ENCODE data around the gene EVL.

The EVL gene

GRCh38 chr14:100109594-100109955 is 44.4 kb downstream of the EVL start:
- DNase-seq (ENCODE audit: insufficient read length, low spot score) = no peak

GRCh38 chr14:100110816-100111215 is 45.6 kb downstream of the EVL start:
- no peak for DNase-seq (ENCODE audit: insufficient read length, low spot score)
- no peak for FAIRE-seq
- TF ChIP-seq, protein P1, sequence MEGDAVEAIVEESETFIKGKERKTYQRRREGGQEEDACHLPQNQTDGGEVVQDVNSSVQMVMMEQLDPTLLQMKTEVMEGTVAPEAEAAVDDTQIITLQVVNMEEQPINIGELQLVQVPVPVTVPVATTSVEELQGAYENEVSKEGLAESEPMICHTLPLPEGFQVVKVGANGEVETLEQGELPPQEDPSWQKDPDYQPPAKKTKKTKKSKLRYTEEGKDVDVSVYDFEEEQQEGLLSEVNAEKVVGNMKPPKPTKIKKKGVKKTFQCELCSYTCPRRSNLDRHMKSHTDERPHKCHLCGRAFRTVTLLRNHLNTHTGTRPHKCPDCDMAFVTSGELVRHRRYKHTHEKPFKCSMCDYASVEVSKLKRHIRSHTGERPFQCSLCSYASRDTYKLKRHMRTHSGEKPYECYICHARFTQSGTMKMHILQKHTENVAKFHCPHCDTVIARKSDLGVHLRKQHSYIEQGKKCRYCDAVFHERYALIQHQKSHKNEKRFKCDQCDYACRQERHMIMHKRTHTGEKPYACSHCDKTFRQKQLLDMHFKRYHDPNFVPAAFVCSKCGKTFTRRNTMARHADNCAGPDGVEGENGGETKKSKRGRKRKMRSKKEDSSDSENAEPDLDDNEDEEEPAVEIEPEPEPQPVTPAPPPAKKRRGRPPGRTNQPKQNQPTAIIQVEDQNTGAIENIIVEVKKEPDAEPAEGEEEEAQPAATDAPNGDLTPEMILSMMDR (IDR thresholded peaks at IDR 0.05; ENCODE audit: insufficient read depth, missing control alignments) = no peak

More at GRCh38 chr14:100109594-100109955, 44.4 kb downstream of the EVL start:
- TF ChIP-seq, protein P1 (IDR thresholded peaks at IDR 0.05; ENCODE audit: insufficient read depth, missing control alignments) = no peak
- no peak for FAIRE-seq

DNA sequence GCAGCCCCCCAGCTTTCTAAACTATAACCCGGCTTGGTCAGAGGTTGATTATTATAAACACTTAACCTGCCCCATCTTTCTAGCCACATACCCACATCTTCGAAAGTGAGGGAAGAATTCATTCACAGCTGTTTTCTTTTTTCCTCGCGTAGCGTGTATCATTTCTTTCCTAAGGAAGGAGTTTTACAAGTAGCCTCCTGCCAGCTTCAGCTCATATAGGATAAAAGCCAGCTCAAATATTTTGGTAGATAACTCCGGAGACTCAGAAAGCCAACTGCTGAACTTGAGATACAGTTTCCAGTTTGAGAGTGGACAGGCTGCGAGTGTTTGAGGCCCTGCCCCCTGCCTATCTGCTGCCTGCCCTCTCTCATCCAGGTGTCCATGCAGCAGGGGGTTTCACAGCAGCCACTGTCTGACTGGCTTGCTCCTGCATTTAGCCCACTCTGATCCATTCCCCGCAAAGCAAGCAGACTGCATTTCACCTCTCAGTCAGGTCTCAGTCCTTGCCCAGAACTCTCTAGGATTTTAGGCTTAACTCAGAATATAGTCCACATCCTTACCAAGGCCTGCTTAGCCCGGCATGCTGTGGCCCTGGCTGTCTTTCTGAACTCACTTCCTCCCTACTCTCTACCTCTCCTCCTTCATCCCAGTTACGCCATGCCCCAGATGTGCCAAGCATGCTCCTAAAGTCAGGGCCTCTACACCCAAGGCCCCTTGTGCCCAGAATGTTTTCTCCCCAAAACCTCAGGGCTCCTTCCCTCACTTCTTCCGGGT is 46.9 kb downstream of the EVL start:
- FAIRE-seq = no peak
- DNase-seq (ENCODE audit: insufficient read length, low spot score) = no peak
- TF ChIP-seq, protein P1 (IDR thresholded peaks at IDR 0.05; ENCODE audit: insufficient read depth, missing control alignments) = no peak

GRCh38 chr14:100114109-100114765 is 49.0 kb downstream of the EVL start:
- DNase-seq (ENCODE audit: insufficient read length, low spot score) (no peak), FAIRE-seq (no peak)
- TF ChIP-seq, protein P1 (IDR thresholded peaks at IDR 0.05; ENCODE audit: insufficient read depth, missing control alignments) = no peak

DNA sequence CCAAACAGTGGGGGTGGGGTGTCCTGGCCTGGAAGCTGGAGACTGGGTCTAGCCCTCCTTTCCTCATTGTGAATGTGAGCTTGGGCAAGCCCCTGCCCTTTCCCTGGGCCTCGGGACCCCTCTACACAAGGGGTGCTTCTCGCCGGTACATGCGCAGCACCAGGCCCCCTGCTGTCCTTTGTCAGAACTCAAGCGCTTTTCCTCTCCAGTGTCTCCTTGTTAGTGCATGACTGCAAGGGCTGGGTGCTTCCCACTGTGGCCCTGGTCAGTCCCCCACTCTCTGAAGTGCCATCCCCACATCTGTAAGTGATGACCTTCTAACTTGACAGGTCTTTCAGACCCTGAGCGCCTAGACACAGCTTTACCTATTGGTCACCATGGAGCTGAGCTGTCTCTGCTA is 50.0 kb downstream of the EVL start:
- DNase-seq (ENCODE audit: insufficient read length, low spot score) = no peak
- no peak for FAIRE-seq
- TF ChIP-seq, protein P1 (IDR thresholded peaks at IDR 0.05; ENCODE audit: insufficient read depth, missing control alignments) = no peak

GRCh38 chr14:100115726-100116125 is 50.5 kb downstream of the EVL start:
- TF ChIP-seq, protein P1 (IDR thresholded peaks at IDR 0.05; ENCODE audit: insufficient read depth, missing control alignments) = no peak
- DNase-seq (ENCODE audit: insufficient read length, low spot score) (no peak), FAIRE-seq (no peak)

DNA sequence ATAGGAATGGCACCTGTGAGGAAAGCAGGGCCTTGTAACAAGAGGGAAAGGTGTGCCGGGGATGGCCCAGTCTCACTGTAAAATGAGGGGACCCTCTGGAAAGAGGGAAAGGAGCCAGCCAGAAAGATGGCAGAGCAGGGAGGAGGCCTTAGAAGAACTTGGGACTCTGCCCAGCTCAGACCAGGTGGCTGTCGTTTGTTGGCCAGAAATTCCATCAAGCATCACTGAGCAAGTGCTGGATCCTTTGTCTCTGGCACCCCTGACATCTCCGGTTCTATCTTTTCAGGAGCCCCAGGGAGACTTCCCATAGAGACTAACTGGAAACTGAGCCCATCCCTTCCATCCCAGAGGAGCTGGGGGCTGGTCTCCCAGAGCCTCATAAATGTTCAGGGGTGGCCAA is 50.9 kb downstream of the EVL start:
- no peak for FAIRE-seq
- TF ChIP-seq, protein P1 (IDR thresholded peaks at IDR 0.05; ENCODE audit: insufficient read depth, missing control alignments) = no peak
- DNase-seq (ENCODE audit: insufficient read length, low spot score) = no peak

Measured in D721Med (cell line).